D341Med (cell line): ENCODE results near the gene NSG2.

Source experiments
- DNase-seq: peaks from one replicate; pipeline ENCODE4 v3.0.0; 2012; ENCODE audit warnings: low spot score

NSG2 gene

DNA sequence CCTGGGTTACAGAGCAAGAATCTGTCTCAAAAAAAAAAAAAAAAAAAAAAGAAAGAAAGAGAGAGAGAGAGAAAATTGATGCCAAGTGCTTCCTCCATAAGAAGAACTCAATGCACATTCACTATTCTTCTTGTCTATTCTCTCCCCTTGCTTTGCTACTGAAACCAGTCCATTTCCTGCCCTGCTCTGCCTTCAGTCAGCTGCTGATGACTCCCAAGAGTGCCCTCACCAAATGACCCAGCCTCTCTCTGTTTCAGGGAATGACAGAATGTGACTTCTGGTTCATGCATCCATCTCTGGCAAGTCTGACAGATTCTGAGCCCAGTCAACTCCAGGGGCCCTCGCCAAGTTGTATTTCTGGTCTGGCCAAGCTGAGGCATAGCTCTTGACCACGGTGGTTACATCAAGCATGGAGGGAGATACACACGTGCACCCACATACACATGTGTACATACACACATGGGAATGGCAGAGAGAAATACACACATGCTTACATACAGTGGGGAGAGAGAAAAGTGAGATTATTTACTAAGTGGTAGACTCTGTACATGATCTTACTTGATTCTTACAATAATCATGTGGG, 106.2 kb downstream of the NSG2 start:
- DNase-seq: no peak

DNA sequence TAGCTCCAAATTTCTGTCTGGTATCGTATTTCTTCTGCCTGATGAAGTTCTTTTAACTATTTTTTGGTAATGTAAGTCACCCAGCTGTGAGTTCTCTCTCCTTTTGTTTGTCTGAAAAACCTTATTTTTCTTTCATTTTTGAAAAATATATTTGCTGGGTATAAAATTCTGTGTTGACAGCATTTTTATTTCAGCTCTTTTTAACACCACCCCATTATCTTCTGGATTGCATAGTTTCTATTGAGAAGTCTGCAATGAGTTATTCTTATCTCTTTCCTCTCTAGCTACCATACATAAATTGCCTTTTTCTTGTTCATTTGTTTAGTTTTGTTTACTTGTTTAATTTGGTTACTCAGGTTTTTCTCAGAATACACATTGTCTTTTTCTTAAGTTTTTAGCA, 109.1 kb downstream of the NSG2 start:
- no peak for DNase-seq

DNA sequence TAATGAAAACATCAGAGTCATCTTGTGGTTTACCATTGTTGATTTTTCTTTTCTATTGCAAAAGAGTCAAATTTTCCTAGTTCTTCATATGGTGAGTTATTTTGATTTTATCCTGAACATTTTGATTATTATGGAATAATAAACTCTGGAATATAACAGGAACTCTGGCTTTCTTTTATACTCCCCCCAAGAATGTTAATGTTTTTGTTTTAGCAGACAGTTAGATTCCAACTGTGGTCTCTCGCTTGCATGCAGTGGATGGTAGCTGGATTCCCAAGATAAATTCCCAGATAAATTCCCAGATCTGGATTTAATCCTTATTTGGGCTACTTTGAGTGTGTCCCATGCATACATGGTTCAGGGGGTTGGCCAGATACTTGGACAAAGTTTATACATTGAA, 109.8 kb downstream of the NSG2 start:
- no peak for DNase-seq

GRCh38 chr5:174155706-174156105, 110.2 kb downstream of the NSG2 start:
- no peak for DNase-seq

DNA sequence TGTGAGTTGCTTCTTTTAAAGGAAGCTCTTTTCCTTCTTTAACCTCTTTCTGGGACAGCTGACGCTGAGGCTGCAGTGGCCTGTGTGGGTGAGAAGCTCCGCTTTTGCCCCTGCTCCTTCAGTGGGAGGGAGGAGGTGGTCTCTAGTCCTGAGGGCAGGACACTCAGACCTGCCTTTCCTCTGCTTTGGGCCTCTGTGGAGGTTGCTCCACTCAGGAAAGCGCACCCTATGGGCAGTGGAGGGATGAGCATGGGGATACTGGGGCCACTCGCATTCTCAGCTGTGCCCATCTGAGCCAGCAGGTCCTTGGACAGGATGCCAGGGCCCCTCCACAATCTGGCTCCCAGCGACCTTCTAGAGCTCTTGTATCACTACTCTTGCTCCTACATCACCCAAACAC, 111.5 kb downstream of the NSG2 start:
- DNase-seq: no peak
